Measurements from ENCODE around the gene PRODH2. TPM values are rescaled to one million over a fixed set of nuclear protein-coding genes. Genes with fewer than 3 reads are reported as not detected.

PRODH2 gene
- total RNA-seq, 6 donors from 2014 or later, result not detected

GRCh38 chr19:35859414-35859813 is 46.8 kb upstream of the PRODH2 start:
- 66 to 70% methylated on average over 4 of the region's 4 CpGs for WGBS, 2 donors
- no peak overlapping the region for H3K4me3 ChIP-seq
- H3K27me3 ChIP-seq, result peaks cover 0 to 39% (median 21%) of the 10 kb centered on the region in 4 donors
- TF ChIP-seq POLR2A (IDR thresholded peaks at IDR 0.05) (no peak), EP300 (IDR thresholded peaks at IDR 0.05) (no peak), POLR2AphosphoS5 (IDR thresholded peaks at IDR 0.05) (no peak), CTCF (IDR thresholded peaks at IDR 0.05) (no peak)
- H3K9me3 ChIP-seq, result no peaks in the 10 kb centered on the region
- H3K4me1 ChIP-seq, result peaks cover 9 to 23% (median 16%) of the 10 kb centered on the region in 4 donors
- DNase-seq (no peak), ATAC-seq (ENCODE audit: low FRiP score in 2 of 2) (no peak)
- no peak overlapping the region for H3K27ac ChIP-seq
- H3K36me3 ChIP-seq, result no peaks in the 10 kb centered on the region

DNA sequence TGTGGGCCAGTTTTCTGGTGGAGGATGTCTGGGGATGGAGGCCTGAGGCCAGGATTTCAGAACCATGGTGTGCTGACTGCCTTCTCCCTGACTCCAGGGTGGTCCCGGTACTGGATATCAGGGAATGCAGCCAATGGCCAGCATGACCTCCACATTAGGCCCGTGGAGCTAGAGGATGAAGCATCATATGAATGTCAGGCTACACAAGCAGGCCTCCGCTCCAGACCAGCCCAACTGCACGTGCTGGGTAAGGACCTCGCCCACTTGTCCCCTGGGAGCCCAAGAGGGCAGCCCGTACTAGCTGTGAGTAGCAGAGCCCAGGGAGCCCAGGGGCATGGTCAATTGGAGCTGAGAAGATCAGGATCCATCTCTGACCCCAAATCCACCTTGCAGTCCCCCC is 45.7 kb upstream of the PRODH2 start:
- WGBS, 2 donors, result 75 to 80% methylated on average over 1 to 6 of the region's 6 CpGs
- H3K27me3 ChIP-seq, result peaks cover 0 to 44% (median 21%) of the 10 kb centered on the region in 4 donors
- TF ChIP-seq POLR2AphosphoS5 (IDR thresholded peaks at IDR 0.05) (no peak), CTCF (IDR thresholded peaks at IDR 0.05) (no peak), POLR2A (IDR thresholded peaks at IDR 0.05) (no peak), EP300 (IDR thresholded peaks at IDR 0.05) (no peak)
- no peak overlapping the region for H3K4me3 ChIP-seq
- H3K9me3 ChIP-seq, result no peaks in the 10 kb centered on the region
- H3K4me1 ChIP-seq, result peaks cover 9 to 23% (median 16%) of the 10 kb centered on the region in 4 donors
- no peak for DNase-seq
- H3K27ac ChIP-seq, result no peak overlapping the region
- no peak for ATAC-seq (ENCODE audit: low FRiP score in 2 of 2)
- no peaks in the 10 kb centered on the region for H3K36me3 ChIP-seq

- Histone ChIP-seq H3K4me1 (peaks cover 9 to 23% (median 16%) of the 10 kb centered on the region in 4 donors), H3K27ac (no peak within 1 kb of the TSS), H3K9me3 (no peaks in the 10 kb centered on the region), H3K27me3 (peaks cover 0 to 41% (median 20%) of the 10 kb centered on the region in 4 donors), H3K4me3 (peak within 1 kb of the TSS in 3 of 4 donors; percentile 37 to 53 (median 52)), H3K36me3 (no peaks in the 10 kb centered on the region)
- ATAC-seq (ENCODE audit: low FRiP score in 2 of 2), result peak in 1 of 2 donors; percentile 37
- peak in 1 of 2 donors; percentile 88 for DNase-seq
- WGBS, 2 donors, result 1 to 2% methylated on average over 33 to 42 of the region's 42 CpGs
- TF ChIP-seq EP300 (IDR thresholded peaks at IDR 0.05) (no peak), POLR2A (IDR thresholded peaks at IDR 0.05) (no peak), CTCF (IDR thresholded peaks at IDR 0.05) (no peak), POLR2AphosphoS5 (IDR thresholded peaks at IDR 0.05) (no peak)
Measured at GRCh38 chr19:35856546-35857149, 44.0 kb upstream of the PRODH2 start, which contains the start of gene KIRREL2. Gene KIRREL2 (plus strand): TSS chr19:35856911. CDS start chr19:35857120, 209 bp downstream.

- Histone ChIP-seq H3K36me3 (no peaks in the 10 kb centered on the region), H3K4me3 (no peak overlapping the region), H3K27ac (no peak overlapping the region), H3K9me3 (no peaks in the 10 kb centered on the region), H3K4me1 (peaks cover 9 to 15% (median 12%) of the 10 kb centered on the region in 4 donors), H3K27me3 (peaks cover 0 to 32% (median 14%) of the 10 kb centered on the region in 4 donors)
- ATAC-seq (ENCODE audit: low FRiP score in 2 of 2), result no peak
- no peak for DNase-seq
- no peak for TF ChIP-seq POLR2AphosphoS5 (IDR thresholded peaks at IDR 0.05)
- TF ChIP-seq CTCF (IDR thresholded peaks at IDR 0.05), result no peak
- TF ChIP-seq EP300 (IDR thresholded peaks at IDR 0.05), result no peak
- no peak for TF ChIP-seq POLR2A (IDR thresholded peaks at IDR 0.05)
- 63 to 73% methylated on average over 8 of the region's 8 CpGs for WGBS, 2 donors
Measured at GRCh38 chr19:35853038-35853756, 40.6 kb upstream of the PRODH2 start.
